IMR-90 (cell line): Measurements from ENCODE around the gene GRAMD2B. TPM values are rescaled to one million over a fixed set of nuclear protein-coding genes. Genes with fewer than 3 reads are reported as not detected.
"Not testable (repeated sequence)": the region's sequence is repeated elsewhere in the genome, so short reads cannot be mapped to it uniquely, and the experiment has no call there.

ENCODE experiments used
- ATAC-seq: fragments of 200-7000 bp; cut with Tn5 transposase; 2 replicates; pipeline ENCODE4 v1.9.1; 2020; ENCODE audit warnings: low read depth, mild to moderate bottlenecking, moderate library complexity
- BruUV-seq: library from RNA; stranded (reverse); fragments of 400-500 nt; replicated peaks from 2 replicates; lab custom pipeline; 2021; lab: Mats Ljungman, UMichigan
- CTCF ChIA-PET: fragments of 300-600 bp; formaldehyde crosslinking; extraction: SDS; loops from one replicate; lab custom pipeline; 2021; ENCODE audit warnings: antibody characterized with exemption; lab: Yijun Ruan, JAX
- POLR2A ChIA-PET: fragments of 300-600 bp; sonication (Branson Sonifier 250); formaldehyde crosslinking; loops from one replicate; lab custom pipeline; 2022; ENCODE audit warnings: antibody characterized with exemption; ENCODE audit not compliant: unreplicated experiment; lab: Charles Lee
- DNase-seq: peaks from one replicate; pipeline ENCODE4 v3.0.0; 2013
- H2AFZ ChIP-seq: replicated peaks from 2 replicates; pipeline ENCODE3; 2013; ENCODE audit warnings: low read length, mild to moderate bottlenecking; ENCODE audit not compliant: poor library complexity
- H2AK5ac ChIP-seq: 2 replicates; pipeline ENCODE4 v1.6.1; 2013; ENCODE audit warnings: low read depth, low read length, inconsistent platforms
- H2AK9ac ChIP-seq: replicated peaks from 2 replicates; pipeline ENCODE3; 2013; ENCODE audit warnings: mild to moderate bottlenecking, low read depth, low read length, moderate library complexity; ENCODE audit not compliant: poor library complexity
- H2BK120ac ChIP-seq: 2 replicates; pipeline ENCODE4 v1.6.1; 2013; ENCODE audit warnings: low read depth, low read length, inconsistent platforms
- H2BK15ac ChIP-seq: 3 replicates; pipeline ENCODE4 v1.6.1; 2013; ENCODE audit warnings: low read depth, low read length, inconsistent platforms
- H2BK20ac ChIP-seq: 2 replicates; pipeline ENCODE4 v1.6.1; 2013; ENCODE audit warnings: low read depth, mild to moderate bottlenecking, inconsistent platforms, low read length, moderate library complexity
- H2BK5ac ChIP-seq: 2 replicates; pipeline ENCODE4 v1.6.1; 2013; ENCODE audit warnings: mild to moderate bottlenecking, low read depth, low read length, inconsistent platforms; ENCODE audit not compliant: poor library complexity, severe bottlenecking
- H3K14ac ChIP-seq: replicated peaks from 2 replicates; pipeline ENCODE4 v1.6.1; 2013; ENCODE audit warnings: low read depth, low read length, inconsistent platforms
- H3K18ac ChIP-seq: 2 replicates; pipeline ENCODE4 v1.6.1; 2013; ENCODE audit warnings: low read depth, low read length, control low read depth
- H3K23ac ChIP-seq: 2 replicates; pipeline ENCODE4 v1.6.1; 2013; ENCODE audit warnings: low read depth, low read length, inconsistent platforms
- H3K27ac ChIP-seq: 2 replicates; pipeline ENCODE4 v1.5.1; 2013; ENCODE audit warnings: mild to moderate bottlenecking, control low read depth, low read length; ENCODE audit not compliant: insufficient read depth
- H3K27me3 ChIP-seq: 2 replicates; pipeline ENCODE4 v1.6.1; 2013; ENCODE audit warnings: low read length; ENCODE audit not compliant: control insufficient read depth, insufficient read depth
- H3K36me3 ChIP-seq: 2 replicates; pipeline ENCODE4 v1.6.1; 2013; ENCODE audit warnings: low read length, mixed read lengths; ENCODE audit not compliant: control insufficient read depth, insufficient read depth
- H3K4ac ChIP-seq: 2 replicates; pipeline ENCODE4 v1.6.1; 2013; ENCODE audit warnings: low read depth, low read length, inconsistent platforms
- H3K4me1 ChIP-seq: 2 replicates; pipeline ENCODE4 v1.6.1; 2013; ENCODE audit warnings: low read length, mixed read lengths; ENCODE audit not compliant: control insufficient read depth, insufficient read depth
- H3K4me2 ChIP-seq: 2 replicates; pipeline ENCODE4 v1.6.1; 2013; ENCODE audit warnings: low read depth, mild to moderate bottlenecking, control low read depth, low read length, moderate library complexity
- H3K4me3 ChIP-seq: 2 replicates; pipeline ENCODE4 v1.5.1; 2013; ENCODE audit warnings: low read depth, mild to moderate bottlenecking, control low read depth, low read length, moderate library complexity; ENCODE audit not compliant: insufficient read depth
- H3K56ac ChIP-seq: 2 replicates; pipeline ENCODE4 v1.6.1; 2013; ENCODE audit warnings: low read length, inconsistent platforms; ENCODE audit not compliant: insufficient read depth; ENCODE audit errors: extremely low read depth
- H3K79me1 ChIP-seq, 2 experiments: 2 replicates each; pipeline ENCODE4 v1.6.1; 2013; ENCODE audit warnings: low read length in 2 of 2, inconsistent platforms in 1 of 2, low read depth in 1 of 2
- H3K9ac ChIP-seq: 2 replicates; pipeline ENCODE4 v1.6.1; 2013; ENCODE audit warnings: low read depth, low read length, control low read depth
- H3K9me1 ChIP-seq: 2 replicates; pipeline ENCODE4 v1.6.1; 2013; ENCODE audit warnings: low read length, inconsistent platforms; ENCODE audit not compliant: insufficient read depth
- H3K9me3 ChIP-seq: 2 replicates; pipeline ENCODE4 v1.6.1; 2013; ENCODE audit warnings: low read length; ENCODE audit not compliant: control insufficient read depth, insufficient read depth
- H4K20me1 ChIP-seq: 2 replicates; pipeline ENCODE4 v1.6.1; 2013; ENCODE audit warnings: low read length, inconsistent platforms; ENCODE audit not compliant: insufficient read depth
- H4K5ac ChIP-seq: 2 replicates; pipeline ENCODE4 v1.6.1; 2013; ENCODE audit warnings: mild to moderate bottlenecking, low read depth, low read length, control low read depth
- H4K8ac ChIP-seq, 2 experiments: 2 replicates each; pipeline ENCODE4 v1.6.1; 2013; ENCODE audit warnings: low read depth in 2 of 2, low read length in 2 of 2, control low read depth in 1 of 2, inconsistent platforms in 1 of 2
- H4K91ac ChIP-seq: 2 replicates; pipeline ENCODE4 v1.6.1; 2013; ENCODE audit warnings: low read depth, low read length, inconsistent platforms; ENCODE audit not compliant: insufficient read depth
- ELK1 ChIP-seq: fragments of 150-350 bp; IDR thresholded peaks from 2 replicates; pipeline ENCODE4 v1.6.1; 2016; ENCODE audit warnings: low read depth, mild to moderate bottlenecking, low read length, moderate library complexity, borderline replicate concordance
- POLR2A ChIP-seq: IDR thresholded peaks from 2 replicates; pipeline ENCODE4 v1.6.1; 2012; ENCODE audit warnings: mild to moderate bottlenecking, low read depth, low read length
- WGBS, 2 experiments: methylation state at CpG; one replicate each; pipeline versions ENCODE4 v1.1.5 to v1.1.7; 2013; ENCODE audit warnings: missing lambda C conversion rate in 2 of 2; ENCODE audit not compliant: insufficient read length in 1 of 2; ENCODE audit errors: extremely low coverage in 2 of 2; 5-methylcytosine and 5-hydroxymethylcytosine counted together
- dilution Hi-C: fragments of 300-500 bp; cut with HindIII; formaldehyde crosslinking; loops from one replicate; pipeline ENCODE4 v1.14.3; 2018; ENCODE audit warnings: low sequenced_read_pairs; ENCODE audit not compliant: unreplicated experiment
- in situ Hi-C: fragments of 300-500 bp; cut with MboI; formaldehyde crosslinking; loops from 3 replicates; pipeline ENCODE4 v1.14.3; 2019; ENCODE audit warnings: low sequenced_read_pairs, inconsistent platforms, mixed read lengths
- intact Hi-C: fragments of 100-400 bp; cut with micrococcal nuclease; formaldehyde crosslinking; loops from 2 replicates; pipeline ENCODE4 v1.10.0; 2022
- polyA plus RNA-seq, 3 experiments: library from polyadenylated mRNA; depleted of rRNA; stranded (reverse); fragments of >200 nt; gene quantifications; 2 replicates each; pipeline ENCODE4 v1.2.3, GENCODE V29; 2012; ENCODE audit warnings: low replicate concordance in 1 of 3
- total RNA-seq: library from RNA; depleted of rRNA; stranded (reverse); fragments of >200 nt; gene quantifications from 2 replicates; pipeline ENCODE4 v1.2.3, GENCODE V29; 2012

Gene GRAMD2B
- total and polyA plus RNA-seq, 2 of the 4 experiments (the other 2 are of a cell fraction): 13.9 to 20.3 TPM

DNA sequence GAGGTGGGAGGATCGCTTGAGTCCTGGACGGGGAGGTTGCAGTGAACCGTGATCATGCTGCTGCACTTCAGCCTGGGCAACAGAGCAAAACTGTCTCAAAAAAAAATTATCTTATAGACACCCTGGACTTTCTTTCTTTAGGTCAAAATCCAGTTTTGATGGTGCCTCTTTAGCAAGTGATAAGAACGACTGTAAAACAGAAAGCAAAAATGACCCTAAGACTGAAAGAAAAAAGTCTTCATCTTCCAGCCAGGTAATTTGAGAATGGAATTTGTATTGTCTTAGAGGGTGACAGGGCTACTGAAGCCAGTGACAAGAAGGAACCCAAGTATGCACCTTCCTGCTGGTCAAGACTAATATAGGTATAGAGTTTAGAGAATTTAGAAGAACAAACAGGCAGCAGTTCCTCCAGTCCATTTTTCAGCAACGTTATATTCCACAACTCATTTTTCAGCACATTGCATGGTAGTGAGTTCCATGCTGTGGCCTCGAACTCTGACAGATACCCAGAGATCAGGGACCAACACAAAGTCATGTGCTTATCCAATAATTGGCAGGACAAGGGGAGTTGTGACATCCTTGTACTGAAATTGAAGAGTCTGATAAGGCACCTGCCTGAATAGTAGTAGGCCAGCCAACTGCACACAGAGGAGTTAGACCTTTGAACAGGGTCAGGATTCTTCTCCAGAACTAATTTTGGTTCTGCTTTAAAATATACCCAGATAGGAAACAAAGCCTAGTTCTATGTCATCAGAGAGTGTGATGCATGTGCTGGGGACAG lies 46.5 kb downstream of the GRAMD2B start (continued):
- TF ChIP-seq ELK1: no peak
- TF ChIP-seq POLR2A: no peak

GRCh38 chr5:126470529-126470928 lies 47.3 kb downstream of the GRAMD2B start:
- H3K27me3 ChIP-seq, H3K56ac ChIP-seq, H2BK5ac ChIP-seq, ATAC-seq, H2BK15ac ChIP-seq, H4K8ac ChIP-seq, H2AFZ ChIP-seq, H4K5ac ChIP-seq, H4K91ac ChIP-seq, in situ Hi-C loops, H2AK5ac ChIP-seq, H3K4me2 ChIP-seq, H3K4ac ChIP-seq, H3K9ac ChIP-seq, CTCF ChIA-PET, H3K9me3 ChIP-seq, H3K27ac ChIP-seq, DNase-seq, H3K14ac ChIP-seq, H3K23ac ChIP-seq, H3K18ac ChIP-seq, H2AK9ac ChIP-seq, dilution Hi-C loops, H4K20me1 ChIP-seq, H3K4me3 ChIP-seq, BruUV-seq: not testable (repeated sequence)
- H3K36me3 ChIP-seq: peaks cover 11% of the 10 kb centered on the region
- H2BK120ac ChIP-seq: 0 out of 2 replicates have a peak overlapping the region, but pooled peaks have one; percentile 26
- peaks cover 14% of the 10 kb centered on the region for H3K4me1 ChIP-seq
- intact Hi-C loops: loop anchor here (5.0 kb wide), 1 partner anchor 118 kb away; no protein-coding TSS in a partner anchor
- POLR2A ChIA-PET: interaction anchor here (0.6 kb wide), 1 partner anchor 428 kb away, joined by 3 read pairs; no protein-coding TSS in a partner anchor
- 100% methylated on average over 3 of the region's 6 CpGs; no CpG with 5 or more reads in 1 of the 2 experiments for WGBS, 2 experiments
- H3K9me1 ChIP-seq: peaks cover 19% of the 10 kb centered on the region
- peaks cover 7 to 32% of the 10 kb centered on the region in 2 experiments; a peak in 3 of 4 replicates for H3K79me1 ChIP-seq
- H2BK20ac ChIP-seq: peak overlapping the region; percentile 84; the same call in 1 of the 2 replicates
